HCT116 (cell line): ENCODE data around the gene GFY. TPM values are rescaled to one million over a fixed set of nuclear protein-coding genes. Genes with fewer than 3 reads are reported as not detected.

Source experiments
- ATAC-seq: fragments of 200-7000 bp; cut with Tn5 transposase; 2 replicates; pipeline ENCODE4 v1.9.1; 2020; ENCODE audit warnings: mild to moderate bottlenecking, moderate library complexity
- BruUV-seq: library from RNA; stranded (reverse); fragments of 400-500 nt; replicated peaks from 2 replicates; lab custom pipeline; 2021; lab: Mats Ljungman, UMichigan
- CTCF ChIA-PET: fragments of 300-600 bp; sonication (Branson Sonifier 250); formaldehyde crosslinking; loops from one replicate; lab custom pipeline; 2021; ENCODE audit warnings: antibody characterized with exemption; lab: Charles Lee
- POLR2A ChIA-PET: fragments of 300-600, 350-600 bp; sonication (Branson Sonifier 250); formaldehyde crosslinking; loops from one replicate; lab custom pipeline; 2021; ENCODE audit warnings: antibody characterized with exemption; lab: Charles Lee
- RAD21 ChIA-PET, 2 experiments: fragments of 300-600 bp; sonication (Branson Sonifier 250); formaldehyde crosslinking; loops; one replicate each; lab custom pipeline; 2023; ENCODE audit warnings: low total read pairs in 2 of 2; ENCODE audit not compliant: uncharacterized antibody in 2 of 2, unreplicated experiment in 2 of 2, low non-redundant PET in 1 of 2; lab: Charles Lee
- DNase-seq: peaks from one replicate; pipeline ENCODE4 v3.0.0-alpha.2; 2010; ENCODE audit warnings: low read depth, low spot score
- H2AFZ ChIP-seq: fragments of 200-600 bp; shearing (Covaris generic), sonication (generic); 2 replicates; pipeline ENCODE4 v1.6.1; 2017; ENCODE audit warnings: low read depth, mixed run types, mixed read lengths, antibody characterized with exemption, low read length; ENCODE audit not compliant: poor library complexity, severe bottlenecking
- H3K27ac ChIP-seq: 2 replicates; pipeline ENCODE4 v1.5.1; 2012; ENCODE audit warnings: low read depth, low read length
- H3K27me3 ChIP-seq: fragments of 200-600 bp; sonication (generic); 2 replicates; pipeline ENCODE4 v1.6.1; 2016; ENCODE audit warnings: mixed run types, low read length, mixed read lengths; ENCODE audit not compliant: insufficient read depth
- H3K36me3 ChIP-seq, 2 experiments: fragments of 200-500 bp in 1 of 2; fragments of 200-600 bp in 1 of 2; sonication (Bioruptor generic) in 1 of 2; sonication (generic) in 1 of 2; 2 replicates each; pipeline versions ENCODE4 v1.5.1 to v1.6.1; 2014 to 2016; ENCODE audit warnings: low read length in 2 of 2, inconsistent platforms in 1 of 2, mixed read lengths in 1 of 2, mixed run types in 1 of 2; ENCODE audit not compliant: insufficient read depth in 2 of 2, control insufficient read depth in 1 of 2
- H3K4me1 ChIP-seq, 2 experiments: fragments of 200-600 bp in 1 of 2; sonication (generic) in 1 of 2; 2 replicates each; pipeline versions ENCODE4 v1.5.1 to v1.6.1; 2012 to 2017; ENCODE audit warnings: low read length in 2 of 2, inconsistent platforms in 1 of 2, mild to moderate bottlenecking in 1 of 2, mixed read lengths in 1 of 2, mixed run types in 1 of 2, moderate library complexity in 1 of 2; ENCODE audit not compliant: insufficient read depth in 2 of 2, control insufficient read depth in 1 of 2
- H3K4me2 ChIP-seq: fragments of 200-600 bp; sonication (generic); 2 replicates; pipeline ENCODE4 v1.6.1; 2017; ENCODE audit warnings: mixed run types, low read length, mixed read lengths
- H3K4me3 ChIP-seq, 2 experiments: fragments of 200-600 bp in 1 of 2; sonication (generic) in 1 of 2; replicated peaks in 1 of 2; 2 replicates each; pipeline ENCODE4 v1.5.1; 2011 to 2016; ENCODE audit warnings: low read length in 2 of 2, control low read depth in 1 of 2, low read depth in 1 of 2, mild to moderate bottlenecking in 1 of 2, mixed read lengths in 1 of 2, mixed run types in 1 of 2
- H3K79me2 ChIP-seq: fragments of 200-600 bp; sonication (generic); 2 replicates; pipeline ENCODE4 v1.6.1; 2017; ENCODE audit warnings: mild to moderate bottlenecking, mixed run types, low read length, moderate library complexity, mixed read lengths; ENCODE audit not compliant: insufficient read depth
- H3K9ac ChIP-seq: fragments of 200-600 bp; sonication (generic); 2 replicates; pipeline ENCODE4 v1.6.1; 2016; ENCODE audit warnings: low read length, mixed read lengths
- H3K9me2 ChIP-seq: fragments of 200-600 bp; sonication (generic), shearing (Covaris generic); 2 replicates; pipeline ENCODE4 v1.6.1; 2017; ENCODE audit warnings: mixed run types, mild to moderate bottlenecking, moderate library complexity; ENCODE audit not compliant: insufficient read depth
- H3K9me3 ChIP-seq, 2 experiments: fragments of 200-500 bp in 1 of 2; fragments of 200-600 bp in 1 of 2; sonication (Bioruptor generic) in 1 of 2; sonication (generic) in 1 of 2; 2 replicates each; pipeline ENCODE4 v1.6.1; 2014 to 2017; ENCODE audit warnings: low read length in 2 of 2, mixed read lengths in 2 of 2, inconsistent platforms in 1 of 2, low read depth in 1 of 2, mild to moderate bottlenecking in 1 of 2, mixed run types in 1 of 2, moderate library complexity in 1 of 2; ENCODE audit not compliant: control insufficient read depth in 1 of 2, insufficient read depth in 1 of 2
- H4K20me1 ChIP-seq: fragments of 200-600 bp; sonication (generic), shearing (Covaris generic); 2 replicates; pipeline ENCODE4 v1.6.1; 2017; ENCODE audit warnings: mixed run types, mild to moderate bottlenecking, moderate library complexity; ENCODE audit not compliant: insufficient read depth
- CEBPB ChIP-seq: IDR thresholded peaks from 2 replicates; pipeline ENCODE4 v1.6.1; 2012; ENCODE audit warnings: low read depth
- ELF1 ChIP-seq: IDR thresholded peaks from 2 replicates; pipeline ENCODE4 v1.6.1; 2012; ENCODE audit warnings: low read depth, borderline replicate concordance
- EZH2 ChIP-seq: fragments of 200-600 bp; sonication (generic); IDR thresholded peaks from 2 replicates; pipeline ENCODE4 v1.6.1; 2017; ENCODE audit warnings: antibody characterized with exemption, mixed run types
- SIN3A ChIP-seq: IDR thresholded peaks from 2 replicates; pipeline ENCODE4 v1.6.1; 2012; ENCODE audit warnings: low read depth
- YY1 ChIP-seq: IDR thresholded peaks from 2 replicates; pipeline ENCODE4 v1.6.1; 2011; ENCODE audit warnings: low read length, low read depth, moderate library complexity, mild to moderate bottlenecking; ENCODE audit not compliant: insufficient replicate concordance; ENCODE audit errors: extremely low read depth
- ZNF274 ChIP-seq: fragments of 200-500 bp; sonication (Bioruptor generic); IDR thresholded peaks from 2 replicates; pipeline ENCODE4 v1.6.1; 2014; ENCODE audit warnings: mild to moderate bottlenecking, low read depth, low read length, inconsistent platforms
- intact Hi-C: fragments of 100-400 bp; cut with micrococcal nuclease; formaldehyde crosslinking; loops from 2 replicates; pipeline ENCODE4 v1.10.0; 2022
- total RNA-seq: library from RNA; stranded (reverse); gene quantifications from one replicate; pipeline ENCODE4 v1.2.1, GENCODE V29; 2021; ENCODE audit not compliant: unreplicated experiment
- TF ChIP-seq, protein P1 (sequence below): IDR thresholded peaks from 2 replicates; pipeline ENCODE4 v1.6.1; 2012; ENCODE audit warnings: low read depth

The GFY gene
- total RNA-seq, 1 experiment from 2014 or later: 2.6 TPM

DNA sequence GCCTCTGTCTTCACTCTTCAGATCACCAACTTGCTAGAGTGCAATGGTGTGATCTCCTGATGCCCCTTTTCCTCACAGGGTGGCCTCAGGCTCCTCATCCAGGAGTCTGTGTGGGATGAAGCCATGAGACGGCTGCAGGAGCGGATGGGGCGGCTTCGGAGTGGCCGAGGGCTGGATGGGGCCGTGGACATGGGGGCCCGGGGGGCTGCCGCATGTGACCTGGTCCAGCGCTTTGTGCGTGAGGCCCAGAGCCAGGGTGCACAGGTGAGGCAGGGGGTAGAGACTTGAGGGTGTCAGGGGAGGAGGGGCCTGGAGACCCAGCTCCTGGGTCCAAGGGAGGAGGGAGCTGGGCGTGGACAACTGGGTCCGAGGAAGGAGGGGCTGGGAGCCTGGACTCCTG is 37.3 kb downstream of the GFY start:
- ChIA-PET RAD21 (no interaction called here), POLR2A (no interaction called here), CTCF (no interaction called here)
- H3K4me3 ChIP-seq: no peak overlapping the region
- no peak overlapping the region for H3K27ac ChIP-seq
- no peaks in the 10 kb centered on the region for H3K9me2 ChIP-seq
- no peak for TF ChIP-seq CEBPB
- TF ChIP-seq SIN3A: no peak
- no peak for TF ChIP-seq ELF1
- TF ChIP-seq, protein P1, sequence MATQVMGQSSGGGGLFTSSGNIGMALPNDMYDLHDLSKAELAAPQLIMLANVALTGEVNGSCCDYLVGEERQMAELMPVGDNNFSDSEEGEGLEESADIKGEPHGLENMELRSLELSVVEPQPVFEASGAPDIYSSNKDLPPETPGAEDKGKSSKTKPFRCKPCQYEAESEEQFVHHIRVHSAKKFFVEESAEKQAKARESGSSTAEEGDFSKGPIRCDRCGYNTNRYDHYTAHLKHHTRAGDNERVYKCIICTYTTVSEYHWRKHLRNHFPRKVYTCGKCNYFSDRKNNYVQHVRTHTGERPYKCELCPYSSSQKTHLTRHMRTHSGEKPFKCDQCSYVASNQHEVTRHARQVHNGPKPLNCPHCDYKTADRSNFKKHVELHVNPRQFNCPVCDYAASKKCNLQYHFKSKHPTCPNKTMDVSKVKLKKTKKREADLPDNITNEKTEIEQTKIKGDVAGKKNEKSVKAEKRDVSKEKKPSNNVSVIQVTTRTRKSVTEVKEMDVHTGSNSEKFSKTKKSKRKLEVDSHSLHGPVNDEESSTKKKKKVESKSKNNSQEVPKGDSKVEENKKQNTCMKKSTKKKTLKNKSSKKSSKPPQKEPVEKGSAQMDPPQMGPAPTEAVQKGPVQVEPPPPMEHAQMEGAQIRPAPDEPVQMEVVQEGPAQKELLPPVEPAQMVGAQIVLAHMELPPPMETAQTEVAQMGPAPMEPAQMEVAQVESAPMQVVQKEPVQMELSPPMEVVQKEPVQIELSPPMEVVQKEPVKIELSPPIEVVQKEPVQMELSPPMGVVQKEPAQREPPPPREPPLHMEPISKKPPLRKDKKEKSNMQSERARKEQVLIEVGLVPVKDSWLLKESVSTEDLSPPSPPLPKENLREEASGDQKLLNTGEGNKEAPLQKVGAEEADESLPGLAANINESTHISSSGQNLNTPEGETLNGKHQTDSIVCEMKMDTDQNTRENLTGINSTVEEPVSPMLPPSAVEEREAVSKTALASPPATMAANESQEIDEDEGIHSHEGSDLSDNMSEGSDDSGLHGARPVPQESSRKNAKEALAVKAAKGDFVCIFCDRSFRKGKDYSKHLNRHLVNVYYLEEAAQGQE: no peak
- no peak for TF ChIP-seq ZNF274
- no peak for TF ChIP-seq YY1
- no peak for TF ChIP-seq EZH2
- no peaks in the 10 kb centered on the region for H3K4me1 ChIP-seq
- H3K27me3 ChIP-seq: no peaks in the 10 kb centered on the region
- DNase-seq (no peak), ATAC-seq (no peak)
- H3K79me2 ChIP-seq: no peaks in the 10 kb centered on the region
- H3K4me2 ChIP-seq: no peak overlapping the region
- H3K9me3 ChIP-seq: no peaks in the 10 kb centered on the region
- no TSS peak for BruUV-seq
- no peak overlapping the region for H2AFZ ChIP-seq
- no peaks in the 10 kb centered on the region for H4K20me1 ChIP-seq
- intact Hi-C loops: no loop called here
- H3K9ac ChIP-seq: no peak overlapping the region
- H3K36me3 ChIP-seq: no peaks in the 10 kb centered on the region
